PC-9 (cell line): ENCODE data around the gene DNAH9.

ENCODE experiments used
- CTCF ChIP-seq: fragments of 200-600 bp; sonication (generic); conservative IDR thresholded peaks from 2 replicates; pipeline ENCODE4 v1.6.1; 2017; ENCODE audit warnings: mixed run types, antibody characterized with exemption, mild to moderate bottlenecking, moderate library complexity
- EZH2 ChIP-seq: fragments of 200-600 bp; sonication (generic); IDR thresholded peaks from 2 replicates; pipeline ENCODE4 v1.8.0; 2017; ENCODE audit warnings: antibody characterized with exemption, low read depth

DNA sequence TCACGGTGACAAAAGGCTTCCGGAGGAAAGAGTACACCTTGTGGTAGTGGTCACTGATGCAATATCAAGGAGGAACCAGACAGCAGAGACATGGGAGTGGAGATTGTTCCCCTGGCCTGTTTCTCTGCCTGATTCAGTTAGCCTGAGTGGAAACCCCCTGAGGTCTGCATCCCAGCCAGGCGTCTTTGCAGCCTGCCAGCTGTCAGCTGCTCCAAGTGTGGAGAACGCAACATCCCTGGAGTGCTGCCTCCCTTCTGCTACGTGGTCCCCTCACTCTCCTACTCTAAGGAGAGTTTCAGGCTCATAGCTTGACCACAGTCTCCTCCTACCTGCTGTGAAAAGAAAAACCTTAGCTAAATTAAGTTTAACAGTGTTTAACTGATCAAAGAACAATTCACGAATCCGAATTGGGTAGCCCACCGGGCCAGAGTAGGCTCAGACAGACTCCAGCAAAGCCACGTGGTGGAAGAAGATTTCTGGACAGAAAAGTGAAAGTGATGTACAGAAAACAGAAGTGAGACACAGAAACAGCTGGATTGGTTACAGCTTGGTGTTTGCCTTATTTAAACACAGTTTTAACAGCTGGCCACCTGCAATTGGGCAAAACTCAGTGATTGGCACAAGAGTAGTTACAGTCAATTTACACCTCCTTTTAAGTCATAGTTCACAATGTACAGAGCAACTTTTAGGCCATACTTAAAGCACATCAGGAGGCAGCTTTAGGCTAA lies 188.6 kb downstream of the DNAH9 start:
- no peak for TF ChIP-seq CTCF
- TF ChIP-seq EZH2 = no peak
